GM12873 (cell line): ENCODE results near the gene VEZF1.

Experiments used
- TF ChIP-seq, protein P1 (sequence below): IDR thresholded peaks from 2 replicates; pipeline ENCODE4 v1.5.1; 2012; ENCODE audit warnings: low read depth, mild to moderate bottlenecking, moderate library complexity, low read length, control low read depth; ENCODE audit not compliant: insufficient read depth; ENCODE audit errors: missing control alignments

Gene VEZF1

DNA sequence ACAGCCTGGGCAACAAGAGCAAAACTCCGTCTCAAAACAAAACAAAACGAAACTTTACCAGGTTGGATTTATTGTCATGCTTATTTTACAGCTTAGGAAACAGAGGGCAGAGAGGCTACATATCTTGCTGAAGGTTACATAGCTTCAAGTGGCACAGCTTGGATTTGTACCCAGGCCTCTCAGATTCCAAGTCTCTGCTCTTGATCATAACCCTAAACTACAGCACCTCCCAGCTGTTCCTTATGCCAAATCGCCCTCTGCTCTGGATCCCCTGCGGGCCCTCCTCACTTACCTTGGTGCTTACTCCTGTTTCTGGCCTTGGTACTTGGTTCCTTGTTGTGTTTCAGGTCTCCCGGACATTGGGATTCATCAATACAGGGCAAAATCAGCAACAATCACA lies 21.2 kb downstream of the VEZF1 start:
- TF ChIP-seq, protein P1, sequence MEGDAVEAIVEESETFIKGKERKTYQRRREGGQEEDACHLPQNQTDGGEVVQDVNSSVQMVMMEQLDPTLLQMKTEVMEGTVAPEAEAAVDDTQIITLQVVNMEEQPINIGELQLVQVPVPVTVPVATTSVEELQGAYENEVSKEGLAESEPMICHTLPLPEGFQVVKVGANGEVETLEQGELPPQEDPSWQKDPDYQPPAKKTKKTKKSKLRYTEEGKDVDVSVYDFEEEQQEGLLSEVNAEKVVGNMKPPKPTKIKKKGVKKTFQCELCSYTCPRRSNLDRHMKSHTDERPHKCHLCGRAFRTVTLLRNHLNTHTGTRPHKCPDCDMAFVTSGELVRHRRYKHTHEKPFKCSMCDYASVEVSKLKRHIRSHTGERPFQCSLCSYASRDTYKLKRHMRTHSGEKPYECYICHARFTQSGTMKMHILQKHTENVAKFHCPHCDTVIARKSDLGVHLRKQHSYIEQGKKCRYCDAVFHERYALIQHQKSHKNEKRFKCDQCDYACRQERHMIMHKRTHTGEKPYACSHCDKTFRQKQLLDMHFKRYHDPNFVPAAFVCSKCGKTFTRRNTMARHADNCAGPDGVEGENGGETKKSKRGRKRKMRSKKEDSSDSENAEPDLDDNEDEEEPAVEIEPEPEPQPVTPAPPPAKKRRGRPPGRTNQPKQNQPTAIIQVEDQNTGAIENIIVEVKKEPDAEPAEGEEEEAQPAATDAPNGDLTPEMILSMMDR: no peak

DNA sequence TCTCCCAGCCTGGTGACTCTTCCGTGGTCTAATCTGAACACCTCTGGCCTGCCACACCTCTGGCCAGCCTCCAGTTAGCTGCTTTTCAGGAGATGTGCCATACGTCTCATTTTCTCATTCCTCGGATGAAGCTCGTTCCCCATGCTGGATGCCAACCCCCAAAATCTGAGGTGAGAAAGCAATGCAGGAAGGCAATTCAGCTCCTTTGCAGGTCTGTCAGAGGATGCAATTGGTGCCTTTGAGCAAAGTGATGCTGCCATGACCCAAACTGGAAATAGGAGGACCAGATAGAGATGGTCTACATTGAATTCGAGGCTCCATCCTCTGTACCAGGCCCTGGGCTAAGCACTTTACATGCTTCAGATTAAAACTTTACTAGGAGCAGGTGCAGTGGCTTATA lies 21.8 kb downstream of the VEZF1 start:
- TF ChIP-seq, protein P1: no peak

DNA sequence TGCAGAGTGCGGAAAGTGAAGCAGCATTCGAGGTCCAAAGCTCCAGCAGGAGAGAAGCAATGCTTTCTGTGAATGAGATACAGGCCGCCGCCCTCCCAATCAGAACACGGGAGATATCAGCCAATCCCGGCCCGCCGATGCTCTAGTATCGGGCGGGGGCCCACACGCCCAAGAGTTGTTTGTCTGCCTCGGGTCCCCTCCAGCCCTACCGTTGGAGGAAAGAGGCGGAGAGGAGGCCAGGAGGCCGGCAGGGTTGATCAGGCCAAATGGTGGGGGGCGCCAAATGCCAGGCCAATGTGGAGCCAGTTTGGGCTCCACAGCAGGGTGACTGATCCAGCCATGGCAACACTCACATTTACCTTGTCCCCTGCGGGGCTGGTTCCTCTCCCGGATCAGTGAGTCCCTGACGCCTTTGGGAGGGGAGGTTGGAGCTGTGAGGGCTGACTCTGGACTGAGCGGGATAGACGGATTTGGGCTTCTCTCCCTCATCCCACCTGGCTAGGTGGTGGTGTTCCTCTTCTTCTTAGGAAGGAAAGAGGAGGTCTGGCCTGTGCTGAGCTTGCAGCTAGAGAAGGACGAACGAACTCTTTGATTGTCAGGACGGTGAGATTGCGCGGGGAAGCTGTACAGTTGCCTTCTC lies 22.4 kb downstream of the VEZF1 start:
- TF ChIP-seq, protein P1: no peak

DNA sequence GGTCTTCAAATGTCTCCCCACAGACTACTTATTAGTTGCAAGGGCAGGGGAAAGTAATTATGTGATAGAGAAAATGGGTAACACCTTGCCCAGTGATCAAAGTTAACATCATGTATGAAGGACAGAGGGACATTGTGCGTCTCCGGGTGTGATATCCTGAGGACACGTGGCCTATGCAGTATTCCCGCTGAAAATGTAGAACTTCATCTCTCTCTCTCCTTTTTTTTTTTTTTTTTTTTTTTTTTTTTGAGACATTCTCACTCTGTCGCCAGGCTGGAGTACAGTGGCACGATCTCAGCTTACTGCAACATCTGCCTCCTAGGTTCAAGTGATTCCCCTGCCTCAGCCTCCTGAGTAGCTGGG lies 24.9 kb downstream of the VEZF1 start:
- TF ChIP-seq, protein P1: no peak

DNA sequence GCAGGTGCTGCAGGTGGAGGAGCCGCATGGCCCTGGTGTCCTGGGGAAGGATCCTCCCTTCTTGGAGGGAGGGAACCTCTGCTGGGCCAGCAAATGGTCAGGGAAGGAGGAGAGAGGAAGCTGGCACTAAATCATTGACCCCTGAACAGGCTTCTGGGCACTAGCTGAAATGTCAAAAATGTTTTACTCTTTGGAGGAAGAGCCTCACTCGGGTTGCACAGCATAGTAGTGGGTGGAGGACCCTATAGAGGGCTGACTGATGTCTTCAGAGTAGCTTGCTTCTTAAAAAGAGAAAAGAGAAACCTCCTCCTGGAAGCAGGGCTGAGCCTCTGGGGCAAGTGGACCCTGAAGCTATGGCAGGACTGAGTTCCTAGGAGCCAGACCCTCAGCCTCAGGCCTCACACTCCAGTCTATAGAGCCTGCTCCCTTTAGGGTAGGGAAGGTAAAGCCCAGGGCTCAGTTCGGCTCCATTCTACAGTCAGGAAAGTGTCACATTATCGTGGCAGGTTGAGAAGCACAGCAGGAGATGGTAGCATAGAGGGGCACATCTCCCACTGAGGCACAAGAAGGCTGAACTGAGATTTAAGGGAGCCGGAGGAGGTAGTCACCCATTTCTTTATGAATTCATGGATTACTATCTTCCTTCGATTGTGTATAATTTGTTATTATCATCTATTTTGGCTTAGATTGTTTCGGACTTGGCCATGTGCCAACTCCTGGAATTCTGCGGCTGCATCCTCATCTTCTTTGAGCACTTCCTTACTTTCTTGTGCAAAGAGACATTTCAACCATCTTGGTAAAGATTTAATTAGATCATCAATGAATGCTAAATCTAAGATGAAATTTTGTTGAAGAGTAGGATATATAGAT lies 25.5 kb downstream of the VEZF1 start:
- TF ChIP-seq, protein P1: no peak

DNA sequence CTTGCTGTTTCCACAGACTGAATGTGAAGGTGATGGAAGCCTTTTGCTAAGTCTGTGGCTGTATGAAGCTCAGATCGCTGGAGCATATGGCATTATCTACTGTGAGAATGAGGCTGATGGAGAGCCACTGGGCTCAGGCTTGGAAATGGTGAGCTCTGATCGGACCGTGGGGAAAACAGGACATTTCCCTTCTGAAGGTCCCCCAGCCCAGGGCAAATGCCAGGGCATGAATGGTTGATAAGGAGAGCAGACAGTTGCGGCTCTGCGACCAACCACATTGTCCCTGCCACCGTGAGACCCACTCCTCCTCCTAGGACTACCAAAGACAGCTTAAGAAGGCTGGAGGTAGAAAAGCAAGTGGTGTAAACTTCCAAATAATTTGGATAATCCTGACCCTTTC lies 28.1 kb downstream of the VEZF1 start:
- TF ChIP-seq, protein P1: no peak

DNA sequence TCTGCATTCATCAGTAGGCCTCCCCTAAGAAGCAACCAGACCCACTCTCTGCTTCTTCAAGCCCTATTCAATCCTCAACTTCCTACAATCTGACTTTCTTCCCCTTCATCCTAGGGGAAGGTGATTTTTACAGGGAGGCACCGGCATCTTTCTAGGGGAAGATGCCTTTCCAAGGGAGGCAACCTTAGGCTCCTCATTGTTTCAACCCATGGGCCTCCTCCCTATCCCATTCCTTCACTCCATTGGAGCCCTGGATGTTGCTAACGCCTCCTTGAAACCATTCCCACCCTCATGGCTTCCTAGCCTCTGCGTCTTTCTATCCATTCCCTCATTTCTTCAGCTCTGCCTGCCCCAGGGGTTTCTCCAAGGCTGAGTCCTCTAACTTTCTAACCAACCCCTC lies 30.2 kb downstream of the VEZF1 start:
- TF ChIP-seq, protein P1: no peak
